HepG2 (cell line): ENCODE data around the gene ITCH. TPM values are rescaled to one million over a fixed set of nuclear protein-coding genes. Genes with fewer than 3 reads are reported as not detected.

Experiments used
- ATF7 ChIP-seq, 2 experiments: fragments of 450-650 bp in 1 of 2; sonication (generic) in 1 of 2; formaldehyde crosslinking in 1 of 2; IDR thresholded peaks; 2 replicates each; pipeline versions ENCODE4 v1.4.0 to v1.6.1; 2016 to 2020; ENCODE audit warnings: antibody characterized with exemption in 1 of 2, mild to moderate bottlenecking in 1 of 2, missing genetic modification reagents in 1 of 2
- BHLHE40 ChIP-seq: IDR thresholded peaks from 2 replicates; pipeline ENCODE4 v1.6.1; 2011; ENCODE audit warnings: low read length, improper control_type of control experiment
- CCAR2 ChIP-seq: fragments of 200-400 bp; formaldehyde crosslinking; optimal IDR thresholded peaks from 2 replicates; pipeline ENCODE3; 2018; ENCODE audit warnings: low read depth, mild to moderate bottlenecking, low read length, moderate library complexity
- ELK4 ChIP-seq: sonication (generic); formaldehyde crosslinking; IDR thresholded peaks from 2 replicates; pipeline ENCODE4 v1.9.0; 2021; ENCODE audit warnings: missing genetic modification reagents, borderline replicate concordance
- ETV6 ChIP-seq: sonication (generic); formaldehyde crosslinking; conservative IDR thresholded peaks from 2 replicates; pipeline ENCODE4 v1.4.0; 2020; ENCODE audit warnings: missing genetic modification reagents
- FLYWCH1 ChIP-seq: sonication (generic); formaldehyde crosslinking; IDR thresholded peaks from 2 replicates; pipeline ENCODE4 v1.8.1; 2023; ENCODE audit warnings: mild to moderate bottlenecking, missing genetic modification reagents
- GLI4 ChIP-seq: sonication (generic); formaldehyde crosslinking; IDR thresholded peaks from 2 replicates; pipeline ENCODE4 v1.5.1; 2020; ENCODE audit warnings: missing genetic modification reagents, mild to moderate bottlenecking, moderate library complexity, borderline replicate concordance
- GMEB2 ChIP-seq: IDR thresholded peaks from 2 replicates; pipeline ENCODE4 v1.6.1; 2016; ENCODE audit warnings: missing biosample characterization, missing genetic modification reagents, low read depth
- HOXA5 ChIP-seq: sonication (generic); formaldehyde crosslinking; IDR thresholded peaks from 2 replicates; pipeline ENCODE4 v1.4.0; 2020; ENCODE audit warnings: missing genetic modification reagents
- ISL2 ChIP-seq: sonication (generic); formaldehyde crosslinking; IDR thresholded peaks from 2 replicates; pipeline ENCODE4 v1.5.0; 2020; ENCODE audit warnings: missing genetic modification reagents
- KDM1A ChIP-seq: IDR thresholded peaks from 2 replicates; pipeline ENCODE4 v1.6.1; 2016; ENCODE audit warnings: missing compliant biosample characterization
- MBNL3 ChIP-seq: fragments of 250-450 bp; sonication (Bioruptor Pico); conservative IDR thresholded peaks from 2 replicates; pipeline ENCODE4 v1.8.0; 2022; ENCODE audit warnings: mild to moderate bottlenecking, inconsistent platforms
- MED8 ChIP-seq: sonication (generic); formaldehyde crosslinking; IDR thresholded peaks from 2 replicates; pipeline ENCODE4 v1.8.1; 2023; ENCODE audit warnings: mild to moderate bottlenecking, missing genetic modification reagents; ENCODE audit not compliant: insufficient replicate concordance
- MIXL1 ChIP-seq: IDR thresholded peaks from 2 replicates; pipeline ENCODE4 v1.6.1; 2016
- NRL ChIP-seq: sonication (generic); formaldehyde crosslinking; IDR thresholded peaks from 2 replicates; pipeline ENCODE4 v1.5.0; 2020; ENCODE audit warnings: missing genetic modification reagents, mild to moderate bottlenecking, moderate library complexity, borderline replicate concordance
- PCBP2 ChIP-seq: fragments of 200-400 bp; formaldehyde crosslinking; optimal IDR thresholded peaks from 2 replicates; pipeline ENCODE3; 2018; ENCODE audit warnings: low read length, low read depth; ENCODE audit not compliant: poor library complexity, severe bottlenecking
- RARA ChIP-seq: IDR thresholded peaks from 2 replicates; pipeline ENCODE4 v1.6.1; 2016; ENCODE audit warnings: missing genetic modification reagents, missing compliant biosample characterization
- REL ChIP-seq: sonication (generic); formaldehyde crosslinking; conservative IDR thresholded peaks from 2 replicates; pipeline ENCODE4 v1.8.0; 2022; ENCODE audit warnings: mild to moderate bottlenecking, missing genetic modification reagents, moderate library complexity
- RFX1 ChIP-seq: fragments of 450-650 bp; IDR thresholded peaks from 2 replicates; pipeline ENCODE4 v1.6.1; 2017
- SMARCE1 ChIP-seq: fragments of 450-650 bp; IDR thresholded peaks from 2 replicates; pipeline ENCODE4 v1.6.1; 2017; ENCODE audit warnings: borderline replicate concordance
- SNAPC5 ChIP-seq: sonication (generic); formaldehyde crosslinking; IDR thresholded peaks from 2 replicates; pipeline ENCODE4 v1.8.1; 2023; ENCODE audit warnings: mild to moderate bottlenecking, missing genetic modification reagents, borderline replicate concordance
- TOPORS ChIP-seq: sonication (generic); formaldehyde crosslinking; IDR thresholded peaks from 2 replicates; pipeline ENCODE4 v1.8.0; 2023; ENCODE audit warnings: mild to moderate bottlenecking, missing genetic modification reagents
- ZKSCAN5 ChIP-seq: sonication (generic); formaldehyde crosslinking; IDR thresholded peaks from 2 replicates; pipeline ENCODE4 v1.5.1; 2020; ENCODE audit warnings: mild to moderate bottlenecking, missing genetic modification reagents
- ZNF331 ChIP-seq: sonication (generic); formaldehyde crosslinking; IDR thresholded peaks from 2 replicates; pipeline ENCODE4 v1.4.0; 2020; ENCODE audit warnings: missing genetic modification reagents
- ZNF615 ChIP-seq: sonication (generic); formaldehyde crosslinking; IDR thresholded peaks from 2 replicates; pipeline ENCODE4 v1.5.0; 2020; ENCODE audit warnings: mild to moderate bottlenecking, missing genetic modification reagents, borderline replicate concordance
- ZNF704 ChIP-seq: sonication (generic); formaldehyde crosslinking; IDR thresholded peaks from 2 replicates; pipeline ENCODE4 v1.8.1; 2023; ENCODE audit warnings: mild to moderate bottlenecking, inconsistent platforms, moderate library complexity, missing genetic modification reagents, borderline replicate concordance
- ZNF737 ChIP-seq: sonication (generic); formaldehyde crosslinking; IDR thresholded peaks from 2 replicates; pipeline ENCODE4 v1.5.0; 2020; ENCODE audit warnings: missing genetic modification reagents, mild to moderate bottlenecking, borderline replicate concordance
- ZNF878 ChIP-seq: sonication (generic); formaldehyde crosslinking; IDR thresholded peaks from 2 replicates; pipeline ENCODE4 v1.8.1; 2023; ENCODE audit warnings: mild to moderate bottlenecking, missing genetic modification reagents, moderate library complexity
- polyA plus RNA-seq, 8 experiments: library from polyadenylated mRNA; depleted of rRNA in 3 of 8; stranded (reverse) in 7 of 8; unstranded in 1 of 8; fragments of >200 nt; fragmentation: Illumina TruSeq in 4 of 8; extraction: Trizol in 4 of 8; gene quantifications; 2 replicates each; pipeline versions ENCODE4 v1.2.1 to v1.2.3, GENCODE V29; 2011 to 2016; ENCODE audit warnings: low read depth in 4 of 8, missing spikeins in 1 of 8, mixed read lengths in 1 of 8; ENCODE audit not compliant: insufficient read depth in 1 of 8
- total RNA-seq, 5 experiments: library from RNA; depleted of rRNA; stranded (reverse); fragments of >200 nt; fragmentation: Illumina TruSeq; extraction: Trizol; gene quantifications; 2 replicates each; pipeline ENCODE4 v1.2.3, GENCODE V29; 2016; ENCODE audit warnings: low read depth in 1 of 5

The ITCH gene
- total and polyA plus RNA-seq, 2 of the 13 experiments (the other 11 are each of a cell fraction or from before 2014, with no cell fraction given) = 20.5 to 112 TPM

- no peak for TF ChIP-seq GMEB2 (CRISPR knock-in tag)
- no peak for TF ChIP-seq BHLHE40
- TF ChIP-seq MED8 (CRISPR knock-in tag) = no peak
- TF ChIP-seq RFX1 = no peak
- TF ChIP-seq ELK4 (CRISPR knock-in tag) = no peak
- no peak for TF ChIP-seq ATF7 (IDR thresholded peaks at IDR 0.05)
- TF ChIP-seq ATF7 (CRISPR knock-in tag; IDR thresholded peaks at IDR 0.05) = 0 out of 2 replicates have a peak, but pooled peaks have one; percentile 50
- TF ChIP-seq ZNF878 = no peak
- 0 out of 2 replicates have a peak, but pooled peaks have one; percentile 16 for TF ChIP-seq TOPORS (CRISPR knock-in tag)
- no peak for TF ChIP-seq ZKSCAN5 (CRISPR knock-in tag)
- TF ChIP-seq ETV6 = no peak
- no peak for TF ChIP-seq SMARCE1
- TF ChIP-seq ZNF615 = no peak
- TF ChIP-seq ZNF704 (CRISPR knock-in tag) = no peak
- TF ChIP-seq RARA (CRISPR knock-in tag) = peak; percentile 63
- TF ChIP-seq HOXA5 (CRISPR knock-in tag) = no peak
- TF ChIP-seq NRL = no peak; the same call in 1 of the 2 replicates
- no peak for TF ChIP-seq PCBP2
- peak; percentile 94 for TF ChIP-seq KDM1A (CRISPR knock-in tag)
- no peak for TF ChIP-seq ZNF331 (CRISPR knock-in tag)
- TF ChIP-seq CCAR2 = no peak
- TF ChIP-seq ZNF737 (CRISPR knock-in tag) = peak; percentile 41; the same call in 1 of the 2 replicates
- no peak for TF ChIP-seq MBNL3 (CRISPR knock-in tag)
- no peak for TF ChIP-seq SNAPC5
- no peak for TF ChIP-seq MIXL1 (CRISPR knock-in tag)
- TF ChIP-seq FLYWCH1 (CRISPR knock-in tag) = 0 out of 2 replicates have a peak, but pooled peaks have one; percentile 33
- TF ChIP-seq GLI4 (CRISPR knock-in tag) = no peak
- no peak for TF ChIP-seq REL
- TF ChIP-seq ISL2 = no peak; the same call in 1 of the 2 replicates
Measured at GRCh38 chr20:34334654-34335407, 28.2 kb upstream of the ITCH start (continued).
